KG1 (cell line): ENCODE measurements around the gene UCK2.

ENCODE experiments used
- DNase-seq: peaks from one replicate; lab custom pipeline; 2025; lab: John Stamatoyannopoulos, UW

The UCK2 gene

GRCh38 chr1:165834881-165835280 is 7.5 kb downstream of the UCK2 start:
- DNase-seq = no peak

DNA sequence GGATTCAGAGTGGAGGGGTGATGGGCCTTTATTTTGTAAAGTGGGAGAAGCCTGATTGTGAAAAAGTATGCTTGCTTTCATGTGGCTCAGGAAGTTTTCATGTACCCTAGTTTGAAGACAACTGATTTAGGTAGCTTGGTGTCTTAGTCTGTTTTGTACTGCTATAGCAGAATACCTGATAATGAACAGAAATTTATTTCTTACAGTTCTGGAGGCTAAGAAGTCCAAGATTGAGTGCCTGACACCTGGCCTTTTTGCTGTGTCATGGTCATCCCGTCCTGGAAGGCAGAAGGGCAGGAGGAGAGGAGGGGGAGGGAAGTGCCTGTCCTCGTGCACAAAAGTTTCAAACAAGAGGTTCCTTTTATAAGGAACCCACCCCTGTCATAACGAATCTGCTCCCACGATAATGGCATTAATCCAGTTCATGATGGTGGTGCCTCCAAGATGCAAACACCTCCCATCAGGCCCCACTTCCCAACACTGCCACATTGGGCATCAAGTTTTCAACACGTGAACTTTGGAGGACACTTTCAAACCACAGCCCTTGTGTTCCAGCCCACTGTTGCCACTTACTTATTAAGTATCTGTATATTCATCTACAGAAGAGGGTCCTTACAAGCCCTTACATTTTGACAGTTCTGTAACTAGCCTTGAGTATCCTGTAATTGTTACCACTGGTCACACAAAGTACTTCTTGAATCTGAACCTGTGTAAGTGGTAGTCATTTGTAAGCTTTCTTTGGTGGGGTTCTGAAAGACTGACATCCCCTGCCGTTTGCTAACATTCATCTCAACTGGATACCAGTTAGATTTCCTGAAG is 9.5 kb downstream of the UCK2 start:
- no peak for DNase-seq

- no peak for DNase-seq
Observed at GRCh38 chr1:165837838-165838364, 10.5 kb downstream of the UCK2 start.

- no peak for DNase-seq
Observed at GRCh38 chr1:165840423-165840822, 13.0 kb downstream of the UCK2 start.

GRCh38 chr1:165841582-165842017 is 14.2 kb downstream of the UCK2 start:
- DNase-seq = no peak

GRCh38 chr1:165842023-165842670 is 14.7 kb downstream of the UCK2 start:
- DNase-seq = no peak

GRCh38 chr1:165842671-165843129 is 15.3 kb downstream of the UCK2 start:
- no peak for DNase-seq

GRCh38 chr1:165843304-165843703 is 15.9 kb downstream of the UCK2 start:
- DNase-seq = no peak

GRCh38 chr1:165844114-165844798 is 16.8 kb downstream of the UCK2 start:
- DNase-seq = no peak

- DNase-seq = no peak
Observed at GRCh38 chr1:165844933-165845332, 17.5 kb downstream of the UCK2 start.

DNA sequence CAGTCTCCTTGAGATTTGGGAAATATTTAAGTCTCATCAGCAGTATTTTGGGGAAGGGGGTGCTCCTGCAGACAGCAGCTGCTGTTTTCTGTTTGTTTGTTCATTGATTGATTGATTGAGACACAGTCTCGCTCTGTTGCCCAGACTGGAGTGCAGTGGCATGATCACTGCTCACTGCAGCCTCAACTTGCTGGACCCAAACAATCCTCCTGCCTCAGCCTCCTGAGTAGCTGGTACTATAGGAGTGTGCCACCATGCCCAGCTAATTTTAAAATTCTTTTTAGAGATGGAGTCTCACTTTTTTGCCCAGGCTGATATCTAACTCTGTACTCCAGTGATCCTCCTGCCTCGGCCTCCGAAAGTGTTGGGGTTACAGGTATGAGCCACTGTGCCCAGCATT is 18.2 kb downstream of the UCK2 start:
- DNase-seq = no peak

DNA sequence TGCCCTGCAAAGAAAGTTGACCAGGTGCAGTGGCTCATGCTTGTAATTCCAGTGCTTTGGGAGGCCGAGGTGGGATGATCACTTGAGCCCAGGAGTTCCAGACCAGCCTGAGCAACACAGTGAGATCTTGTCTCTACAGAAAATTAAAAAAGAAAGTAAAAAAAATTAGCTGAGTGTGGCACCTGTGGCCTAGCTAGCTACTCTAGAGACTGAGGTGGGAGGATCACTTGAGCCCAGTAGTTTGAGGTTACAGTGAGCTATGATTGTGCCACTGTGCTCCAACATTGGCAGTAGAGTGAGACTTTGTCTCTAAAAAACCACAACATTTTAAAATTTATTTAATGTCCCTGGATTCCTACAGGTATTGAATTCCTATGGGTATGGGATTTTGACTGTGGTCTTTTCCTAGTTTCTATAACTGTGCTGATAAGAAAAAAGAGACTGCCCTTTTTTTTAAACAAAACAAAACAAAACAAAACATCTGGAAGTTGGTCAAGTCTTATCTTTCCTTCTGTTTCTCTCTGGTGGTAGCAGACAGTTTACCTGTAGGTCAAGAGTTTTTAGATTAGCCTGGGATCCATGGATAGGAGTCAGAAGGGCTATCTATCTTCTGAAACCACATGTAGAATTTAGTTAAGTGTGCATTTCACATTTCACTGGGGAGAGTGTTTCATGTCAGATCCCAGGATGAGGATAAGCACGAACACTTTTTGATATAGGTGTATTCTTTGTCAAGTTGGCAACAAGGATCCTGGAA is 18.8 kb downstream of the UCK2 start:
- no peak for DNase-seq

DNA sequence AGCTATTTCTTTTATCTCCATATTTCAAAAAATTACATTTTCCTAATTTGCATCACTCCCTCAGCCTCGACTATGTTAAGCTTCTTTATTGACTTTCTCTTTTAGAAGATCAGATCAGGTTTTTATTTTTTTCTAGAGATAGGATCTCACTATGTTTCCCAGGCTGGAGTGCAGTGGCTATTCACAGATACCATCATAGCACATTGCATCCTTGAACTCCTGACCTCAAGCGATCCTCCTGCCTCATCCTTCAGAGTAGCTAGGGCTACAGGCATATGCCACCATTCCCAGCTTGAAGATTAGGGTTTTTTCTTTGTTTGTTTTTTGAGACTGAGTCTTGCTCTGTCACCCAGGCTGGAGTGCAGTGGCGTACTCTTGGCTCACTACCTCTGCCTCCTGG is 20.1 kb downstream of the UCK2 start:
- DNase-seq = no peak

DNA sequence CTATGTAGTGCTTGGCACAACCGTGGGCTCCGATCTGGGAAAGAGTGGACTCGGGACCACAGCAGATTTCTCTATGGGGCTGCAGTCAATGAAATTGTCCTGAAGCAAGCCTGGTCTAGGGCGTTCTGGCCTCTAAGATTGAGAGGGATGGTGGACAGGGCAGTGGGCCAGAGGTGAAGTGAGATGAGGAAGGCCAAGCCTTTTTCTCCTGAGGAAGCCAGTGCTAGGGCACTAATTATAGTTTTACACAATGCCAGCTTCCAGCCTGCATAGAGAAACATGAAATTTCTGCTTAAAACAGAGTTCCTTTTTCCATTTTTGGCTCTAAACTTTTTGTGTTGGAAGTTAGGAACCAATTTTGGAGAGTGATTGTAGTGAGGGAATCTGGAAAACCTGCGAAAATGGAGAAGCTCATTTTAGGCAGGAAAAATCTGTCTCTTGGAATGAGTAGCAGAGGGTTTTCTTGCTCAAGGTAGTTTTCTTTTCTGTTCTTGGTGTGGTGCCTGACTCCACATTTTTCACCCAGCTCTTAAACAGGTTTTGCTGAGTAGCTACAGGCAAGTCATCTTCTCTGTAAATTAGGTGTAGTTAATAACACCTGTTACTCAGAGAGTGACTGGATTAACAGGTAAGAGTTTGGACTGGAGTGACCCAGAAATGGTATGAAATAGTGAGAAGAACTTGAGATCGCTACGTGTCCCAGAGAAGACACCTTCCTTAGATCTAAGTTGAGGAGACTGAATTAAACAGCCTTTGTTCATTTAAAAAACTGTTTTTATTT is 22.1 kb downstream of the UCK2 start:
- no peak for DNase-seq

DNA sequence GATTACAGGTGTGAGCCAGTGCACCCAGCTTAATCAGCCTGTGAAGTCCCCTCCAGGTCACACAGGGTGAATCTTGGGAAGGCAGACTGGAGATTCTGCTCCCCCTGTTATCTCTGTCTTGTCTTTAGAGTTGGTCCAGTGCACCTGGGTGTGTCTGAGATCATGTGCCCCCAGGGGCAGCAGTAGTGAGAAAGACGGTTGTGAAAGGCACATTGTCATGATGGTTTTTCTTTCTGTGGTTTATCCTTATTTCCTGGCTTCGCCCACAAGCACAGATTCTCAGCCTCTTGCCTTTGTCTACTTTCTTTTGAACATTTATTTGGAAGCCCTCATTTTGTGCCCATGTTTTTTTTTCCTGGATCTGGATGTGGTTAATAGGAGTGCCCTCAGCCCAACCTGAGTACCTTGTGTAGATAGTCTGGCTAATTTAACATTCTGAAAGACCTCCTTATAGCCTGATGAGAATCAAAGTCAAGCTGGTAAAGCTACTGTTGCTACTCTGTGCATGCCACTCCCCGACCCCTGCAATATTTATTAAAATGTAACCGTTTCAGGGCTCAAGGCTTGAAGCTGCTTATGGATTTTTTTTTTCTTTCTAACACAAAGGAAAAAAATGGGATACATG is 23.7 kb downstream of the UCK2 start:
- DNase-seq = no peak

DNA sequence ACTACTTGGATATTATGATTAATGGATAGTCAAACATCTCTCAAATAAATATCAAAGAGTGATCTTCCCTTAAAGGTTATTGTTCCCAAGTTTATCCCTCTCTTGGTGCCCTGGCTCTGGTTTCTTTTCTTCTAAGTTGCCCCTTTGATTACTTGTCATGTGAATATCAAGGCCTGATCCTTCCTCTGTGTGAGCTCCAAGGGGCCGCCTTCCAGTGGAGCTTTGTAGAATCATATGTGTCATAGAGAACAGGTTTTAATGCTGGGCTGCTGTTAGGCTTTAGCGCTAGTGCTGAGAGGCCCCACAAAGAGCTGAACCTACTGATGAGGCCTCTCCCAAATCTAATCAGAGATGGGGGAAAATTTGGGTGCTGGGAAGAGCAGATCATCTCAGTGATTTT is 25.5 kb downstream of the UCK2 start:
- no peak for DNase-seq

DNA sequence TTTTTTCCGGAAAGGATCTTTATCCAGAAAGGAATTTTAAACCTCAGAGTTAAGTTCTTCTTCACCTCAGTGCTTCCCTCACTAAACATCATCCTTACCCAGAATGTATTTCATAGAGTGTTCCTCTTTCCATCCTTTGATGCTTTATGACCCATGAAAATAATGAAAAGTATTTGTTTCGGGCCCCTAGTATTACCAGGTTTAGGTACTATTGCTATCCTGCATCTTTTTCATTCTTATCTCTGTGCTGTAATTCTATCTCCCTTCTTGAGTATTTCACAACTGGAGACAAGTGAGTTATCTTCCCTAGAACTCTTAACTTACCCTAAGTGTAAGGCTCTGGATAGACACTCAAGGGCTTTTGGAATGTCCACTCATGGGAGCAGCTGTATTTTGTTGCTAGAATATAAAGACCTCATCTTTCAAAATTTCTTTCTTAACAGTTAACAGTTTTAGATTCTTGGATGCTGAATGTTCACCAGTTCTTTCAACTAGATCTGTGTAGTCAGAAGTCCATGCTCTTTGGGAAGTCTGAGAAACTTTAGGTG is 26.2 kb downstream of the UCK2 start:
- no peak for DNase-seq

DNA sequence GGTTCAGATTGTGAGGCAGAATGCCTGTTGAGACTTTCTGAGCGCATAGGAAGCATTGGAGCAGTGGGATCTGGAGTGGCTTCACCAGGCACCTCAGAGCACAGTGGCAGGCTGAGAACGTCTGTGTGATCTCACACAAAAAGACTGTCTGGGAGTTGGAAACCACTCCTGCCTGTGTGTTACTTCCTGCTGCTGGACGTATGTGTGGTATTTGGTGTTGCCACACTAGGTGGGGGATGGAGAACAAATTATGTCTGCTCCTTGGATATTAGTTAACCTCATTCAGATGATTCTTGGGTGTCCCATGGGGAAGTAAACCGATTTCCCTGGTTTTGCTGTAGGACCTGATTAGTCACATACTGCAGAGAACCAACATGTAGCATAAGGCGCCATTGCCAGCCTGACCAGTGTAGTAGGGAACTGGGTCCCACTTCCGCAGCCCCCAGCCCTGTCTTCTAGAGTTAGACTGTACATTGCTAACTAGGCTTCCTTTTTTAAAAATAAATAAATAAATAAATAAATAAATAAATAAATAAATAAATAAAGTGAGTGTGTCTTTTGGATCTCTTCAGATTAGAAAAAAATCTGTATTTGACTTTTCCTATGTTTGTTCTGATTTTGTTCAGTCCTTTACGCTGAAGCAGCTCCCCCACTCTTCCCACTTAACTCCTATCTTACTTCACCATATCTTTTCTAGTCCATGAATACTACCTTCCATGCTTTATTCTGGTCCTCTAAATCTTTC is 26.9 kb downstream of the UCK2 start:
- DNase-seq = no peak

- DNase-seq = no peak
Observed at GRCh38 chr1:165855010-165855838, 27.8 kb downstream of the UCK2 start.
